ENCODE measurements around the gene TRIP10.
A peak's percentile ranks its signal among the peaks of the same experiment; 100 is the strongest.

TRIP10 gene, protein sequence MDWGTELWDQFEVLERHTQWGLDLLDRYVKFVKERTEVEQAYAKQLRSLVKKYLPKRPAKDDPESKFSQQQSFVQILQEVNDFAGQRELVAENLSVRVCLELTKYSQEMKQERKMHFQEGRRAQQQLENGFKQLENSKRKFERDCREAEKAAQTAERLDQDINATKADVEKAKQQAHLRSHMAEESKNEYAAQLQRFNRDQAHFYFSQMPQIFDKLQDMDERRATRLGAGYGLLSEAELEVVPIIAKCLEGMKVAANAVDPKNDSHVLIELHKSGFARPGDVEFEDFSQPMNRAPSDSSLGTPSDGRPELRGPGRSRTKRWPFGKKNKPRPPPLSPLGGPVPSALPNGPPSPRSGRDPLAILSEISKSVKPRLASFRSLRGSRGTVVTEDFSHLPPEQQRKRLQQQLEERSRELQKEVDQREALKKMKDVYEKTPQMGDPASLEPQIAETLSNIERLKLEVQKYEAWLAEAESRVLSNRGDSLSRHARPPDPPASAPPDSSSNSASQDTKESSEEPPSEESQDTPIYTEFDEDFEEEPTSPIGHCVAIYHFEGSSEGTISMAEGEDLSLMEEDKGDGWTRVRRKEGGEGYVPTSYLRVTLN

DNA sequence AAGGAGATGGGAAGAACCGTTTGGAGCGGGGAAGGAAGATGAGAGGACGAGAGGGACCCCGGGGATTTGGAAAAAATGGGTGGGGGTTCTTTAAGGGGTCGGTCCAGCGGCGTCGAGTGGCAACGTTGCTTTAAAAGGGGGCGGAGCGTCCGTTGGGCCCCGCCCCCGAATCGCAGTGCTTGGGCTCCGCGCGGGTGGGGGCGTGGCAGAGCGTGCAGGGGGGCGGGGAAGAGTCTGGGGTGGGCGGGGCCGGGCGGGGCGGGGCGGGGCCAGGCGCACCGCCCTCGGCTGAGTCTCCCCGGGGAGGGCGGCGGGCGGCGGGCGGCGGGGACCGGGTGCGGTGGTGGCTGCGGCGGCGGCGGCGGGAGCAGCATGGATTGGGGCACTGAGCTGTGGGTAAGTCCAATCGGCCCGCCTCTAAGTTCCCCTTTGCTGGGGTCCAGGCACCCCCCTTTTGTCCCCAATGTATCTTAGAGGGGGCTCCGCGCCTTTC lies at the start of gene TRIP10:
TSS of gene TRIP10 (plus strand) at position 291 of the 493 bp plus-strand sequence. CDS start at position 373, 82 bp downstream.
- TF ChIP-seq, protein P1, sequence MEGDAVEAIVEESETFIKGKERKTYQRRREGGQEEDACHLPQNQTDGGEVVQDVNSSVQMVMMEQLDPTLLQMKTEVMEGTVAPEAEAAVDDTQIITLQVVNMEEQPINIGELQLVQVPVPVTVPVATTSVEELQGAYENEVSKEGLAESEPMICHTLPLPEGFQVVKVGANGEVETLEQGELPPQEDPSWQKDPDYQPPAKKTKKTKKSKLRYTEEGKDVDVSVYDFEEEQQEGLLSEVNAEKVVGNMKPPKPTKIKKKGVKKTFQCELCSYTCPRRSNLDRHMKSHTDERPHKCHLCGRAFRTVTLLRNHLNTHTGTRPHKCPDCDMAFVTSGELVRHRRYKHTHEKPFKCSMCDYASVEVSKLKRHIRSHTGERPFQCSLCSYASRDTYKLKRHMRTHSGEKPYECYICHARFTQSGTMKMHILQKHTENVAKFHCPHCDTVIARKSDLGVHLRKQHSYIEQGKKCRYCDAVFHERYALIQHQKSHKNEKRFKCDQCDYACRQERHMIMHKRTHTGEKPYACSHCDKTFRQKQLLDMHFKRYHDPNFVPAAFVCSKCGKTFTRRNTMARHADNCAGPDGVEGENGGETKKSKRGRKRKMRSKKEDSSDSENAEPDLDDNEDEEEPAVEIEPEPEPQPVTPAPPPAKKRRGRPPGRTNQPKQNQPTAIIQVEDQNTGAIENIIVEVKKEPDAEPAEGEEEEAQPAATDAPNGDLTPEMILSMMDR (conservative IDR thresholded peaks at IDR 0.05; ENCODE audit: low read depth, low read length), result no peak
- peak within 1 kb of the TSS; percentile 62 for H3K9ac ChIP-seq
- H3K4me1 ChIP-seq (ENCODE audit: low read depth, poor library complexity, severe bottlenecking), result peaks cover 35% of the 10 kb centered on the region
- peak within 1 kb of the TSS; percentile 49 for H3K27ac ChIP-seq
- no peaks in the 10 kb centered on the region for H3K27me3 ChIP-seq (ENCODE audit: insufficient read depth, low read depth)
- H3K4me2 ChIP-seq, result peak within 1 kb of the TSS; percentile 100
- H3K4me3 ChIP-seq (IDR thresholded peaks at IDR 0.05; ENCODE audit: insufficient read depth, low read depth, low read length), result no peak within 1 kb of the TSS
- H3K36me3 ChIP-seq (ENCODE audit: insufficient read depth), result no peaks in the 10 kb centered on the region
- H4K20me1 ChIP-seq (ENCODE audit: insufficient read depth), result no peaks in the 10 kb centered on the region
- peaks cover 3% of the 10 kb centered on the region; the same call in 1 of the 2 replicates for H3K79me2 ChIP-seq (ENCODE audit: insufficient read depth, low read depth)
- peak within 1 kb of the TSS; percentile 93 for H2AFZ ChIP-seq (ENCODE audit: low read depth)

DNA sequence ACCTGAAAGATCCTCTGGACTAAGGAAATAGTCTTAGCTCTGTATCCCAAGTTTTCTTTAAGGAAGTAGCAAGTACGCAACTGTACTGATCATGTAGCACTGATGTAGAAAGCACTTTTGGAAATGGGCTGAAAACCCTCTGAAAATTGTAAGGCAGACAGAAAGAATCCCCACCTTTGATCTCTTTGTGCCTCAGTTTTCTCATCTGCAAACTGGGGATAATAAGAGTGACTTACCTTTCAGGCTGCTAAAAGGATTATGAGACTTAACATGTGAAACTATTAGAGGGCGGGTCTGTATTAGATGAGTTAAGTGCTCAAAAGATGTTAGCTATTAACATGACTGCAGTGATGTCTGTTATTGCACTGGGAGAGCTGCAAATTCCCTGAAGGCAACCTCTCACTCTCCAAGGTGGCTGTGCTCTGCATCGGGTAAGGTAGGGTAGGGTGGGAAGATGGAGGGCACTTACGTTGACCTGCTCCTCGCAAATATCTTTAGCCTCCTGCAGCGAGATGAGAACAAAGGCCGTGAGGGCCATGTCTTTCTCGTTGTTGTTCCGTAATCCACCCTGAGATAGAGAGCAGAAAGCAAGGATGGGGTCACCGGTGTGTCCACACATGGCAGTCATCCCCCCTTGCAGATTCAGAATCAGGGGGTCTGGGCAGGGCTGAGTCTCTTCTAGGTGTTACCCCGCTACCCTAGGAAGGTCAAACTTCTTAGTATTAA lies 49.2 kb upstream of the TRIP10 start:
- Histone ChIP-seq H4K20me1 (ENCODE audit: insufficient read depth) (no peaks in the 10 kb centered on the region), H3K36me3 (ENCODE audit: insufficient read depth) (no peaks in the 10 kb centered on the region), H3K27me3 (ENCODE audit: insufficient read depth, low read depth) (no peaks in the 10 kb centered on the region; the same call in 1 of the 2 replicates), H3K4me3 (IDR thresholded peaks at IDR 0.05; ENCODE audit: insufficient read depth, low read depth, low read length) (no peak overlapping the region), H3K9ac (no peak overlapping the region), H2AFZ (ENCODE audit: low read depth) (no peak overlapping the region), H3K27ac (no peak overlapping the region), H3K4me1 (ENCODE audit: low read depth, poor library complexity, severe bottlenecking) (no peaks in the 10 kb centered on the region), H3K79me2 (ENCODE audit: insufficient read depth, low read depth) (no peaks in the 10 kb centered on the region), H3K4me2 (no peak overlapping the region)
- TF ChIP-seq, protein P1 (conservative IDR thresholded peaks at IDR 0.05; ENCODE audit: low read depth, low read length), result no peak

DNA sequence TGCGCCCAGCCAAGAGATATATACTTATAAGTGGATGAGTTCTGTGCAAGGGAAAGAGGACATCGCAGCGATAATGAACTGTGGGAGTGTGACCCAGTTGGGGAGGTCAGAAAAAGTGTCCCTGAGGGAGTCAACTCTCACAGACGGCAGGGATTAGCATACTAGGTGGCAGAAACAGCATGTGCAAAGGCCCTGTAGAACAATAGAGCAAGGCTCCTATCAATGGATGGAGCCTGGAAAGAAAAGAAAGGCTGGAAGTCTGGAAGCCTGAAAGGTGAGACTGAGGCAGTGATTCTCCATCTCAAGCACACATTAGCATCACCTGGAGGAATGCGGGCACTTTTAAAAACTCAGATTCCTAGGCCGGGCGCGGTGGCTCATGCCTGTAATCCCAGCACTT lies 48.1 kb upstream of the TRIP10 start:
- Histone ChIP-seq H2AFZ (ENCODE audit: low read depth) (no peak overlapping the region), H3K79me2 (ENCODE audit: insufficient read depth, low read depth) (no peaks in the 10 kb centered on the region), H4K20me1 (ENCODE audit: insufficient read depth) (no peaks in the 10 kb centered on the region), H3K36me3 (ENCODE audit: insufficient read depth) (no peaks in the 10 kb centered on the region), H3K4me2 (no peak overlapping the region), H3K4me1 (ENCODE audit: low read depth, poor library complexity, severe bottlenecking) (no peaks in the 10 kb centered on the region), H3K27me3 (ENCODE audit: insufficient read depth, low read depth) (no peaks in the 10 kb centered on the region; the same call in 1 of the 2 replicates), H3K4me3 (IDR thresholded peaks at IDR 0.05; ENCODE audit: insufficient read depth, low read depth, low read length) (no peak overlapping the region), H3K27ac (no peak overlapping the region), H3K9ac (no peak overlapping the region)
- TF ChIP-seq, protein P1 (conservative IDR thresholded peaks at IDR 0.05; ENCODE audit: low read depth, low read length), result no peak

DNA sequence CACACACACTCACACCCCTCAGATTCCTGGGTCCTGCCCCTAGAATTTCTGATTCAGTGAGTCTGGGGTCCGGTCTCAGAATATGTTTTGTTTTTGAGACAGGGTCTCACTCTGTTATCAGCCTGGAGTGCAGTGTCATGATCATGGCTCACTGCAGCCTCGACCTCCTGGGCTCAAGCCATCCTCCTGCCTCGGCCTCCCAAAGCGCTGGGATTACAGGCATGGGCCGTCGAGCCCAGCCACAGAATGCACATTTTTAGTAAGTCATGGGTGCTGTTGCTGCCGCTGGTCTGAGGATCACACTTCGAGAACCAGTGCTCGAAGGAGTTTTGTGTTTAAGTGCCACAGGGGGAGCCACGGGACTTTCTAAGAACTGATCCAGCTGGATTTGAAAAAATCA lies 47.5 kb upstream of the TRIP10 start:
- Histone ChIP-seq H3K79me2 (ENCODE audit: insufficient read depth, low read depth) (no peaks in the 10 kb centered on the region), H3K9ac (no peak overlapping the region), H2AFZ (ENCODE audit: low read depth) (no peak overlapping the region), H3K4me3 (IDR thresholded peaks at IDR 0.05; ENCODE audit: insufficient read depth, low read depth, low read length) (no peak overlapping the region), H4K20me1 (ENCODE audit: insufficient read depth) (no peaks in the 10 kb centered on the region), H3K4me2 (no peak overlapping the region), H3K27me3 (ENCODE audit: insufficient read depth, low read depth) (no peaks in the 10 kb centered on the region; the same call in 1 of the 2 replicates), H3K4me1 (ENCODE audit: low read depth, poor library complexity, severe bottlenecking) (no peaks in the 10 kb centered on the region), H3K27ac (no peak overlapping the region), H3K36me3 (ENCODE audit: insufficient read depth) (no peaks in the 10 kb centered on the region)
- TF ChIP-seq, protein P1 (conservative IDR thresholded peaks at IDR 0.05; ENCODE audit: low read depth, low read length), result no peak

Measured in KMS-11 (cell line).